A549 (cell line): ENCODE measurements around the gene LRRC38. TPM values are rescaled to one million over a fixed set of nuclear protein-coding genes. Genes with fewer than 3 reads are reported as not detected.

Experiments used
- ATAC-seq, 2 experiments: fragments of 200-7000 bp in 1 of 2; fragments of >200 bp in 1 of 2; cut with Nextera tagmentation in 1 of 2; cut with Tn5 transposase in 1 of 2; 3 replicates each; pipeline versions ENCODE4 v1.8.0 to v1.9.1; 2018 to 2020; ENCODE audit warnings: mild to moderate bottlenecking in 1 of 2, moderate library complexity in 1 of 2
- CTCF ChIA-PET: fragments of 300-600 bp; sonication (Branson Sonifier 250); formaldehyde crosslinking; extraction: SDS; loops from one replicate; lab custom pipeline; 2021; ENCODE audit warnings: antibody characterized with exemption, inconsistent platforms; lab: Yijun Ruan, JAX
- POLR2A ChIA-PET: fragments of 350-600 bp; formaldehyde crosslinking; extraction: SDS; loops from one replicate; lab custom pipeline; 2021; ENCODE audit warnings: antibody characterized with exemption, inconsistent platforms; lab: Yijun Ruan, JAX
- DNase-seq, 2 experiments: peaks; one replicate each; pipeline versions ENCODE4 v3.0.0 to v3.0.0-alpha.2; 2011 to 2016; ENCODE audit warnings: low read depth in 1 of 2, low spot score in 1 of 2
- FAIRE-seq: peaks from 2 replicates; lab custom pipeline; 2011; peaks lifted over from hg19 to GRCh38; lab: Jason Lieb, UNC
- H3K27ac ChIP-seq, 2 experiments: fragments of >200 bp; sonication (Bioruptor Twin); formaldehyde crosslinking; 3 replicates each; pipeline ENCODE4 v1.5.1; 2016 to 2017
- H3K4me1 ChIP-seq: fragments of >200 bp; sonication (Bioruptor Twin); formaldehyde crosslinking; 3 replicates; pipeline ENCODE4 v1.6.1; 2016
- H3K4me2 ChIP-seq: fragments of >200 bp; sonication (Bioruptor Twin); formaldehyde crosslinking; 3 replicates; pipeline ENCODE4 v1.6.1; 2016
- H3K4me3 ChIP-seq: fragments of >200 bp; sonication (Bioruptor Twin); formaldehyde crosslinking; 3 replicates; pipeline ENCODE4 v1.5.1; 2016
- H3K9me3 ChIP-seq: fragments of >200 bp; sonication (Bioruptor Twin); formaldehyde crosslinking; 3 replicates; pipeline ENCODE4 v1.6.1; 2016
- CBX8 ChIP-seq: fragments of 200-600 bp; sonication (generic); IDR thresholded peaks from 2 replicates; pipeline ENCODE4 v1.6.1; 2016
- CHD2 ChIP-seq: fragments of 150-350 bp; IDR thresholded peaks from 2 replicates; pipeline ENCODE4 v1.6.1; 2014; ENCODE audit warnings: low read length; ENCODE audit not compliant: partially characterized antibody
- CTCF ChIP-seq: fragments of >200 bp; sonication (Bioruptor Twin); formaldehyde crosslinking; IDR thresholded peaks from 3 replicates; pipeline ENCODE4 v1.5.1; 2016
- EHF ChIP-seq: fragments of 250-450 bp; sonication (Bioruptor Pico); IDR thresholded peaks from 2 replicates; pipeline ENCODE4 v1.5.0; 2020; ENCODE audit warnings: mild to moderate bottlenecking
- ESRRA ChIP-seq: fragments of 150-350 bp; IDR thresholded peaks from 2 replicates; pipeline ENCODE4 v1.6.1; 2014; ENCODE audit warnings: mild to moderate bottlenecking, low read length, borderline replicate concordance
- FOSL2 ChIP-seq, 2 experiments: fragments of 450-650 bp in 1 of 2; fragments of >200 bp in 1 of 2; sonication (Bioruptor Twin) in 1 of 2; formaldehyde crosslinking; IDR thresholded peaks; 2 replicates each; pipeline versions ENCODE4 v1.5.0 to v1.6.1; 2016 to 2020; ENCODE audit warnings: mild to moderate bottlenecking in 1 of 2, moderate library complexity in 1 of 2
- HEYL ChIP-seq: fragments of 250-450 bp; sonication (Bioruptor Pico); IDR thresholded peaks from 2 replicates; pipeline ENCODE4 v1.8.0; 2021; ENCODE audit warnings: mild to moderate bottlenecking, moderate library complexity
- HOXB13 ChIP-seq: fragments of 250-450 bp; sonication (Bioruptor Pico); IDR thresholded peaks from 2 replicates; pipeline ENCODE4 v1.5.0; 2020; ENCODE audit warnings: low read depth, mild to moderate bottlenecking, moderate library complexity
- HOXB5 ChIP-seq: fragments of 250-450 bp; sonication (Bioruptor Pico); IDR thresholded peaks from 2 replicates; pipeline ENCODE4 v1.5.0; 2020; ENCODE audit warnings: mild to moderate bottlenecking, moderate library complexity
- KDM5A ChIP-seq: fragments of 200-600 bp; sonication (generic); IDR thresholded peaks from 2 replicates; pipeline ENCODE4 v1.6.1; 2016; ENCODE audit warnings: antibody characterized with exemption, mild to moderate bottlenecking
- MAFK ChIP-seq: fragments of 450-650 bp; IDR thresholded peaks from 2 replicates; pipeline ENCODE4 v1.6.1; 2014; ENCODE audit not compliant: partially characterized antibody
- MYC ChIP-seq: IDR thresholded peaks from 2 replicates; pipeline ENCODE4 v1.6.1; 2012; ENCODE audit warnings: mild to moderate bottlenecking, inconsistent platforms, low read length, improper control_type of control experiment, borderline replicate concordance
- NFE2L2 ChIP-seq: fragments of 150-350 bp; conservative IDR thresholded peaks from 2 replicates; pipeline ENCODE4 v1.6.1; 2014; ENCODE audit warnings: low read length
- NR3C1 ChIP-seq: fragments of >200 bp; sonication (Bioruptor Twin); formaldehyde crosslinking; IDR thresholded peaks from 3 replicates; pipeline ENCODE4 v1.6.1; 2017
- PHF8 ChIP-seq: fragments of 200-600 bp; sonication (generic); IDR thresholded peaks from 2 replicates; pipeline ENCODE4 v1.6.1; 2016; ENCODE audit warnings: low read depth, mild to moderate bottlenecking, antibody characterized with exemption, moderate library complexity, borderline replicate concordance
- POLR2A ChIP-seq: IDR thresholded peaks from 2 replicates; pipeline ENCODE4 v1.6.1; 2012; ENCODE audit warnings: mild to moderate bottlenecking, low read length
- POLR2AphosphoS2 ChIP-seq: conservative IDR thresholded peaks from 2 replicates; pipeline ENCODE4 v1.6.1; 2012; ENCODE audit warnings: low read length, improper control_type of control experiment, inconsistent platforms
- RCOR1 ChIP-seq: fragments of 150-350 bp; IDR thresholded peaks from 2 replicates; pipeline ENCODE4 v1.6.1; 2014; ENCODE audit warnings: antibody characterized with exemption, low read length, low read depth
- RNF2 ChIP-seq: fragments of 200-600 bp; sonication (generic); IDR thresholded peaks from 2 replicates; pipeline ENCODE4 v1.6.1; 2016; ENCODE audit warnings: low read depth, mild to moderate bottlenecking, antibody characterized with exemption, moderate library complexity, borderline replicate concordance
- SMC3 ChIP-seq: fragments of >200 bp; sonication (Bioruptor Twin); formaldehyde crosslinking; IDR thresholded peaks from 3 replicates; pipeline ENCODE4 v1.6.1; 2018; ENCODE audit warnings: inconsistent platforms
- ZC3H11A ChIP-seq: fragments of 450-650 bp; IDR thresholded peaks from 2 replicates; pipeline ENCODE4 v1.6.1; 2014; ENCODE audit warnings: antibody characterized with exemption, mild to moderate bottlenecking
- ZSCAN20 ChIP-seq: fragments of 250-450 bp; sonication (Bioruptor Pico); IDR thresholded peaks from 2 replicates; pipeline ENCODE4 v1.8.0; 2022; ENCODE audit warnings: mild to moderate bottlenecking, moderate library complexity
- WGBS: methylation state at CpG from one replicate; pipeline ENCODE4 v1.1.6; 2017; ENCODE audit errors: missing lambda C conversion rate; 5-methylcytosine and 5-hydroxymethylcytosine counted together
- polyA plus RNA-seq, 4 experiments: library from polyadenylated mRNA; depleted of rRNA in 3 of 4; stranded (reverse); fragments of >200 nt; fragmentation: RNase III in 1 of 4; extraction: RNeasy Plus Mini Kit Qiagen cat#74134 plus additional on column Dnase treatment in 1 of 4; gene quantifications; 2 replicates in 3 of 4; 3 replicates in 1 of 4; pipeline ENCODE4 v1.2.3, GENCODE V29; 2011 to 2017
- TF ChIP-seq, protein P1 (sequence below): fragments of 450-650 bp; IDR thresholded peaks from 2 replicates; pipeline ENCODE4 v1.6.1; 2014; ENCODE audit warnings: antibody characterized with exemption
- TF ChIP-seq, protein P2 (sequence below): fragments of 200-600 bp; sonication (generic); IDR thresholded peaks from 2 replicates; pipeline ENCODE4 v1.6.1; 2016; ENCODE audit warnings: antibody characterized with exemption, mild to moderate bottlenecking, moderate library complexity
- TF ChIP-seq, protein P3 (sequence below): IDR thresholded peaks from 2 replicates; pipeline ENCODE4 v1.6.1; 2012; ENCODE audit warnings: low read depth, borderline replicate concordance
- TF ChIP-seq, protein P4 (sequence below): IDR thresholded peaks from 2 replicates; pipeline ENCODE4 v1.6.1; 2012
- TF ChIP-seq, protein P5 (sequence below): fragments of 250-450 bp; sonication (Bioruptor Pico); IDR thresholded peaks from 2 replicates; pipeline ENCODE4 v1.5.0; 2021; ENCODE audit warnings: mild to moderate bottlenecking, moderate library complexity, borderline replicate concordance

Gene LRRC38
- polyA plus RNA-seq, 2 of the 4 experiments (the other 2 are of a cell fraction), result not detected

GRCh38 chr1:13494712-13495111 lies 19.1 kb downstream of the LRRC38 start:
- no peak overlapping the region for H3K4me2 ChIP-seq
- no peak overlapping the region for H3K27ac ChIP-seq
- CTCF ChIA-PET, result no interaction called here
- FAIRE-seq, result no peak
- H3K4me1 ChIP-seq, result no peaks in the 10 kb centered on the region
- 47% methylated on average over 4 of the region's 6 CpGs for whole genome bisulfite sequencing
- no peak for DNase-seq
- no peak overlapping the region for H3K4me3 ChIP-seq
- TF ChIP-seq, protein P1, sequence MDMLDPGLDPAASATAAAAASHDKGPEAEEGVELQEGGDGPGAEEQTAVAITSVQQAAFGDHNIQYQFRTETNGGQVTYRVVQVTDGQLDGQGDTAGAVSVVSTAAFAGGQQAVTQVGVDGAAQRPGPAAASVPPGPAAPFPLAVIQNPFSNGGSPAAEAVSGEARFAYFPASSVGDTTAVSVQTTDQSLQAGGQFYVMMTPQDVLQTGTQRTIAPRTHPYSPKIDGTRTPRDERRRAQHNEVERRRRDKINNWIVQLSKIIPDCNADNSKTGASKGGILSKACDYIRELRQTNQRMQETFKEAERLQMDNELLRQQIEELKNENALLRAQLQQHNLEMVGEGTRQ, result no peak
- TF ChIP-seq RCOR1 (no peak), KDM5A (no peak), RNF2 (no peak), HEYL (CRISPR knock-in tag) (no peak), EHF (CRISPR knock-in tag) (no peak), MAFK (no peak), NR3C1 (no peak), CBX8 (no peak), FOSL2 (IDR thresholded peaks at IDR 0.05) (no peak), FOSL2 (CRISPR knock-in tag; IDR thresholded peaks at IDR 0.05) (no peak), HOXB5 (CRISPR knock-in tag) (no peak)
- no peak for ATAC-seq
- H3K9me3 ChIP-seq, result no peaks in the 10 kb centered on the region
- POLR2A ChIA-PET, result no interaction called here

DNA sequence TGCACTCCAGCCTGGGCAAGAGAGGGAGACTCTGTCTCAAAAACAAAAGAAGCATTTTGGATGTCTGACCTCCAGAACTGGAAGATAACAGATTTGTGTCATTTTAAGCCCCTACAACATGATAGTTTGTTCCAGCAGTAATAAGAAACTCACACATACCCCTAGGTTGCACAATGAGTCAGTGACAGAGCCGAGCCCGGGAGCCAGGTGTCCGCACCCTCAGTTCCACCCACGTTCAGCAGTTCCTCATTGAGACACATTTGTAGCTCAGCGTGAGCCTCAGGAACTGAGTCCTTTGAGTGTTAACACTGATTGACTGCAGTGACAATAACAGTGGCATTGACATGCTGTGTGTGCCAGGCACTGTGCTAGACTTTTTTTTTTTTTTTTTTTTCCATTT lies 19.8 kb downstream of the LRRC38 start:
- WGBS, result 23% methylated on average over 5 of the region's 5 CpGs
- Histone ChIP-seq H3K27ac (no peak overlapping the region), H3K9me3 (no peaks in the 10 kb centered on the region), H3K4me3 (no peak overlapping the region), H3K4me1 (no peaks in the 10 kb centered on the region), H3K4me2 (no peak overlapping the region)
- ATAC-seq (no peak), DNase-seq (no peak), FAIRE-seq (no peak)
- TF ChIP-seq POLR2A (no peak), NFE2L2 (no peak), SMC3 (no peak), ZSCAN20 (CRISPR knock-in tag) (no peak), ESRRA (no peak), ZC3H11A (no peak), CTCF (no peak), HOXB13 (CRISPR knock-in tag) (no peak)
- TF ChIP-seq, protein P2, sequence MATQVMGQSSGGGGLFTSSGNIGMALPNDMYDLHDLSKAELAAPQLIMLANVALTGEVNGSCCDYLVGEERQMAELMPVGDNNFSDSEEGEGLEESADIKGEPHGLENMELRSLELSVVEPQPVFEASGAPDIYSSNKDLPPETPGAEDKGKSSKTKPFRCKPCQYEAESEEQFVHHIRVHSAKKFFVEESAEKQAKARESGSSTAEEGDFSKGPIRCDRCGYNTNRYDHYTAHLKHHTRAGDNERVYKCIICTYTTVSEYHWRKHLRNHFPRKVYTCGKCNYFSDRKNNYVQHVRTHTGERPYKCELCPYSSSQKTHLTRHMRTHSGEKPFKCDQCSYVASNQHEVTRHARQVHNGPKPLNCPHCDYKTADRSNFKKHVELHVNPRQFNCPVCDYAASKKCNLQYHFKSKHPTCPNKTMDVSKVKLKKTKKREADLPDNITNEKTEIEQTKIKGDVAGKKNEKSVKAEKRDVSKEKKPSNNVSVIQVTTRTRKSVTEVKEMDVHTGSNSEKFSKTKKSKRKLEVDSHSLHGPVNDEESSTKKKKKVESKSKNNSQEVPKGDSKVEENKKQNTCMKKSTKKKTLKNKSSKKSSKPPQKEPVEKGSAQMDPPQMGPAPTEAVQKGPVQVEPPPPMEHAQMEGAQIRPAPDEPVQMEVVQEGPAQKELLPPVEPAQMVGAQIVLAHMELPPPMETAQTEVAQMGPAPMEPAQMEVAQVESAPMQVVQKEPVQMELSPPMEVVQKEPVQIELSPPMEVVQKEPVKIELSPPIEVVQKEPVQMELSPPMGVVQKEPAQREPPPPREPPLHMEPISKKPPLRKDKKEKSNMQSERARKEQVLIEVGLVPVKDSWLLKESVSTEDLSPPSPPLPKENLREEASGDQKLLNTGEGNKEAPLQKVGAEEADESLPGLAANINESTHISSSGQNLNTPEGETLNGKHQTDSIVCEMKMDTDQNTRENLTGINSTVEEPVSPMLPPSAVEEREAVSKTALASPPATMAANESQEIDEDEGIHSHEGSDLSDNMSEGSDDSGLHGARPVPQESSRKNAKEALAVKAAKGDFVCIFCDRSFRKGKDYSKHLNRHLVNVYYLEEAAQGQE, result no peak
- CTCF ChIA-PET, result interaction anchor here (0.6 kb wide), 2 partner anchors 11 to 1635 kb away, joined by 3 to 6 read pairs; no protein-coding TSS in a partner anchor
- POLR2A ChIA-PET, result no interaction called here

- FAIRE-seq (no peak), DNase-seq (no peak), ATAC-seq (no peak)
- Histone ChIP-seq H3K4me2 (no peak overlapping the region), H3K4me3 (no peak overlapping the region), H3K9me3 (no peaks in the 10 kb centered on the region), H3K27ac (no peak overlapping the region), H3K4me1 (no peaks in the 10 kb centered on the region)
- 14% methylated on average over 12 of the region's 12 CpGs for WGBS
- ChIA-PET POLR2A (no interaction called here), CTCF (no interaction called here)
- TF ChIP-seq MYC (no peak), PHF8 (no peak), NFE2L2 (no peak), NR3C1 (no peak), POLR2A (no peak), EHF (CRISPR knock-in tag) (no peak), POLR2AphosphoS2 (no peak), CHD2 (no peak), MAFK (no peak), HEYL (CRISPR knock-in tag) (no peak), ZC3H11A (no peak)
- TF ChIP-seq, protein P3, sequence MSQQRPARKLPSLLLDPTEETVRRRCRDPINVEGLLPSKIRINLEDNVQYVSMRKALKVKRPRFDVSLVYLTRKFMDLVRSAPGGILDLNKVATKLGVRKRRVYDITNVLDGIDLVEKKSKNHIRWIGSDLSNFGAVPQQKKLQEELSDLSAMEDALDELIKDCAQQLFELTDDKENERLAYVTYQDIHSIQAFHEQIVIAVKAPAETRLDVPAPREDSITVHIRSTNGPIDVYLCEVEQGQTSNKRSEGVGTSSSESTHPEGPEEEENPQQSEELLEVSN, result no peak
- TF ChIP-seq, protein P4, sequence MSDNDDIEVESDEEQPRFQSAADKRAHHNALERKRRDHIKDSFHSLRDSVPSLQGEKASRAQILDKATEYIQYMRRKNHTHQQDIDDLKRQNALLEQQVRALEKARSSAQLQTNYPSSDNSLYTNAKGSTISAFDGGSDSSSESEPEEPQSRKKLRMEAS, result no peak
- TF ChIP-seq, protein P5, sequence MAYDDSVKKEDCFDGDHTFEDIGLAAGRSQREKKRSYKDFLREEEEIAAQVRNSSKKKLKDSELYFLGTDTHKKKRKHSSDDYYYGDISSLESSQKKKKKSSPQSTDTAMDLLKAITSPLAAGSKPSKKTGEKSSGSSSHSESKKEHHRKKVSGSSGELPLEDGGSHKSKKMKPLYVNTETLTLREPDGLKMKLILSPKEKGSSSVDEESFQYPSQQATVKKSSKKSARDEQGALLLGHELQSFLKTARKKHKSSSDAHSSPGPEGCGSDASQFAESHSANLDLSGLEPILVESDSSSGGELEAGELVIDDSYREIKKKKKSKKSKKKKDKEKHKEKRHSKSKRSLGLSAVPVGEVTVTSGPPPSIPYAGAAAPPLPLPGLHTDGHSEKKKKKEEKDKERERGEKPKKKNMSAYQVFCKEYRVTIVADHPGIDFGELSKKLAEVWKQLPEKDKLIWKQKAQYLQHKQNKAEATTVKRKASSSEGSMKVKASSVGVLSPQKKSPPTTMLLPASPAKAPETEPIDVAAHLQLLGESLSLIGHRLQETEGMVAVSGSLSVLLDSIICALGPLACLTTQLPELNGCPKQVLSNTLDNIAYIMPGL (CRISPR knock-in tag), result no peak
Observed at GRCh38 chr1:13492711-13493110, 21.1 kb downstream of the LRRC38 start.
